K562 (cell line): Measurements from ENCODE around the gene ERCC4. TPM values are rescaled to one million over a fixed set of nuclear protein-coding genes. Genes with fewer than 3 reads are reported as not detected.

Experiments used
- BDP1 ChIP-seq: IDR thresholded peaks from 3 replicates; pipeline ENCODE4 v1.6.1; 2011; ENCODE audit not compliant: insufficient read length, insufficient read depth
- CHCHD3 ChIP-seq: fragments of 250-450 bp; sonication (Bioruptor Pico); IDR thresholded peaks from 2 replicates; pipeline ENCODE4 v2.1.2; 2022; ENCODE audit warnings: mild to moderate bottlenecking
- GTF3C2 ChIP-seq: IDR thresholded peaks from 3 replicates; pipeline ENCODE4 v1.6.1; 2011; ENCODE audit warnings: borderline replicate concordance, mild to moderate bottlenecking, moderate library complexity; ENCODE audit not compliant: insufficient read length; ENCODE audit errors: extremely low read depth
- HDAC2 ChIP-seq: fragments of 450-650 bp; IDR thresholded peaks from 2 replicates; pipeline ENCODE4 v1.6.1; 2016; ENCODE audit warnings: mild to moderate bottlenecking
- HEY1 ChIP-seq: fragments of 250-450 bp; sonication (Bioruptor Pico); IDR thresholded peaks from 2 replicates; pipeline ENCODE4 v1.5.0; 2020; ENCODE audit warnings: mild to moderate bottlenecking, moderate library complexity, borderline replicate concordance
- HLTF ChIP-seq: fragments of 450-650 bp; IDR thresholded peaks from 2 replicates; pipeline ENCODE4 v1.6.1; 2016
- HMGXB4 ChIP-seq: sonication (generic); formaldehyde crosslinking; IDR thresholded peaks from 2 replicates; pipeline ENCODE4 v1.8.1; 2023; ENCODE audit warnings: mild to moderate bottlenecking, missing genetic modification reagents
- MAFK ChIP-seq: IDR thresholded peaks from 2 replicates; pipeline ENCODE4 v1.6.1; 2011; ENCODE audit warnings: low read length, improper control_type of control experiment
- MAZ ChIP-seq, 2 experiments: fragments of 450-650 bp in 1 of 2; sonication (generic) in 1 of 2; formaldehyde crosslinking; IDR thresholded peaks in 1 of 2; conservative IDR thresholded peaks in 1 of 2; 2 replicates each; pipeline versions ENCODE4 v1.4.0 to v1.5.0; 2020; ENCODE audit warnings: mild to moderate bottlenecking in 1 of 2, missing genetic modification reagents in 1 of 2
- MCM3 ChIP-seq: fragments of 450-650 bp; IDR thresholded peaks from 2 replicates; pipeline ENCODE4 v1.6.1; 2016
- POLR3A ChIP-seq: IDR thresholded peaks from 2 replicates; pipeline ENCODE4 v1.6.1; 2011; ENCODE audit warnings: borderline replicate concordance, mild to moderate bottlenecking, moderate library complexity; ENCODE audit not compliant: insufficient read length, insufficient read depth; ENCODE audit errors: extremely low read depth
- RBM34 ChIP-seq: fragments of 200-400 bp; formaldehyde crosslinking; IDR thresholded peaks from 2 replicates; pipeline ENCODE4 v1.6.1; 2018; ENCODE audit warnings: low read length, borderline replicate concordance; ENCODE audit not compliant: insufficient read depth
- SLC30A9 ChIP-seq: fragments of 250-450 bp; sonication (Bioruptor Pico); IDR thresholded peaks from 2 replicates; pipeline ENCODE4 v1.8.0; 2022; ENCODE audit warnings: mild to moderate bottlenecking, moderate library complexity
- SMAD1 ChIP-seq: fragments of 150-350 bp; IDR thresholded peaks from 2 replicates; pipeline ENCODE4 v1.6.1; 2014; ENCODE audit warnings: low read length, low read depth; ENCODE audit not compliant: partially characterized antibody
- SMAD4 ChIP-seq: fragments of 250-450 bp; sonication (Bioruptor Pico); conservative IDR thresholded peaks from 2 replicates; pipeline ENCODE4 v1.8.0; 2021; ENCODE audit warnings: inconsistent platforms, mild to moderate bottlenecking, moderate library complexity
- SMARCA5 ChIP-seq: fragments of 450-650 bp; IDR thresholded peaks from 2 replicates; pipeline ENCODE4 v1.6.1; 2016
- TAF7 ChIP-seq: fragments of 450-650 bp; IDR thresholded peaks from 2 replicates; pipeline ENCODE4 v1.6.1; 2016; ENCODE audit warnings: missing genetic modification characterization, missing compliant biosample characterization
- TBL1XR1 ChIP-seq, 2 experiments: IDR thresholded peaks; 2 replicates each; pipeline ENCODE4 v1.6.1; 2012; ENCODE audit warnings: improper control_type of control experiment in 2 of 2, low read length in 2 of 2, mild to moderate bottlenecking in 1 of 2
- TCF15 ChIP-seq: fragments of 250-450 bp; sonication (Bioruptor Pico); IDR thresholded peaks from 2 replicates; pipeline ENCODE4 v1.8.0; 2022; ENCODE audit warnings: moderate library complexity, mild to moderate bottlenecking, inconsistent platforms
- THAP7 ChIP-seq: fragments of 250-450 bp; sonication (Bioruptor Pico); IDR thresholded peaks from 2 replicates; pipeline ENCODE4 v1.5.0; 2021
- ZBTB43 ChIP-seq: sonication (generic); formaldehyde crosslinking; IDR thresholded peaks from 2 replicates; pipeline ENCODE4 v1.8.0; 2023; ENCODE audit warnings: mild to moderate bottlenecking, missing genetic modification reagents
- ZNF445 ChIP-seq: fragments of 250-450 bp; sonication (Bioruptor Pico); IDR thresholded peaks from 2 replicates; pipeline ENCODE4 v1.4.0; 2020; ENCODE audit warnings: low read depth, mild to moderate bottlenecking, moderate library complexity
- polyA plus RNA-seq, 8 experiments: library from polyadenylated mRNA; depleted of rRNA in 4 of 8; stranded (reverse) in 5 of 8; unstranded in 3 of 8; fragments of >200 nt; fragmentation: Nextera tagmentation in 2 of 8; fragmentation: Illumina TruSeq in 1 of 8; extraction: Ambion mirVana in 2 of 8; extraction: Trizol in 1 of 8; gene quantifications; 2 replicates each; pipeline versions ENCODE4 v1.2.1 to v1.2.3, GENCODE V29; 2011 to 2014; ENCODE audit warnings: inconsistent platforms in 1 of 8, missing spikeins in 1 of 8
- total RNA-seq, 7 experiments: library from RNA; depleted of rRNA in 6 of 7; stranded (reverse); fragments of >200 nt in 6 of 7; fragmentation: Illumina TruSeq in 2 of 7; extraction: Trizol in 2 of 7; gene quantifications; 2 replicates each; pipeline versions ENCODE4 v1.2.1 to v1.2.3, GENCODE V29; 2011 to 2021; ENCODE audit warnings: low replicate concordance in 1 of 7

Gene ERCC4
- total and polyA plus RNA-seq, 9 of the 15 experiments (the other 6 are each of a cell fraction or from before 2014, with no cell fraction given) = 3.7 to 10.5 (median 6.0) TPM

GRCh38 chr16:13919683-13920509 is at the start of gene ERCC4 (continued):
- no peak for TF ChIP-seq POLR3A
- peak in 1 of 2 experiments; percentile 40; a peak in 3 of 4 replicates for TF ChIP-seq MAZ (CRISPR knock-in tag; conservative IDR thresholded peaks at IDR 0.05 in 1 of 2, IDR thresholded peaks at IDR 0.05 in 1 of 2)
- no peak for TF ChIP-seq HLTF
- no peak for TF ChIP-seq RBM34
- TF ChIP-seq GTF3C2 = no peak
- TF ChIP-seq SLC30A9 (CRISPR knock-in tag) = no peak
- 0 out of 4 replicates have a peak, but pooled peaks of 1 of the 2 experiments have one; percentile 9 for TF ChIP-seq TBL1XR1 (IDR thresholded peaks at IDR 0.05; ENCODE audit: low read length in 2 of 2)
- TF ChIP-seq CHCHD3 (CRISPR knock-in tag) = no peak
- TF ChIP-seq BDP1 = no peak
- no peak for TF ChIP-seq HMGXB4 (CRISPR knock-in tag)
- no peak for TF ChIP-seq THAP7 (CRISPR knock-in tag)
- TF ChIP-seq MCM3 = no peak
- TF ChIP-seq TCF15 = no peak
- no peak for TF ChIP-seq MAFK
- TF ChIP-seq SMAD4 (CRISPR knock-in tag) = no peak
- TF ChIP-seq HDAC2 = peak; percentile 54; the same call in 1 of the 2 replicates
- peak; percentile 91 for TF ChIP-seq TAF7
- TF ChIP-seq ZBTB43 = no peak
- TF ChIP-seq HEY1 (CRISPR knock-in tag) = no peak
- TF ChIP-seq ZNF445 (CRISPR knock-in tag) = no peak
- TF ChIP-seq SMARCA5 = no peak
- no peak for TF ChIP-seq SMAD1
